Cardiac septum (tissue), 1 donor: ENCODE results near the gene LRRC63. TPM values are rescaled to one million over a fixed set of nuclear protein-coding genes. Genes with fewer than 3 reads are reported as not detected.

Source experiments
- DNase-seq: peaks from one replicate; pipeline ENCODE4 v3.0.0-alpha.2; 2020; ENCODE audit warnings: low spot score
- intact Hi-C: fragments of 100-400 bp; cut with DNase I; formaldehyde crosslinking; loops from one replicate; pipeline ENCODE4 v1.14.0; 2022
- total RNA-seq: library from RNA; stranded (reverse); fragmentation: NEBNext Ultra II Directional; extraction: Animal tissue kit (Norgen Biotek cat#: 25700); gene quantifications from one replicate; pipeline ENCODE4 v1.2.1, GENCODE V29; 2021
- donor health status: DM: no; HTN: no; CAD: no.

LRRC63 gene
- total RNA-seq, 1 donor from 2014 or later = not detected

GRCh38 chr13:46179969-46180763 lies 31.6 kb upstream of the LRRC63 start:
- no peak for DNase-seq
- intact Hi-C loops = no loop called here

DNA sequence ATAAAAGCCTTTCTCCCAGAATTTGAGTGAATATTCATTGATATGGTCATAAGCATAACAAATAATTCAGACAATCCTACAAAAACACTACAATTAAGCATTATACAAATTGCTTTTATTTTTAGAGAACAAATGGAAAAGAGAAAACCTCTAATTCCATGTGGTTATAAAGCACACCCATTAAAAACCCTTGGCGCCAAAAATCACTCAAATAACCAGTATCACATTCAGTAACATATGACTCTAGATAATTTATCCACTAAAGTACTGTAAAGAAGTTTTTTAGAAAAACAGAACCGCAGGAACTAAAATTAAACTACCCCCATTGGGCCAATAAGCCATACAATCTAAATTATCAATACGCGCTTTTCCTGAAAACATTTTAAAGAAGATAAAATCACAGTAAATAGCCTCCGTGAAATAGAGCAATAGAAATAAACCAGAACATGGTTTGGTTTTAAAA lies 30.3 kb upstream of the LRRC63 start:
- DNase-seq = no peak
- intact Hi-C loops = no loop called here

- DNase-seq = no peak
- intact Hi-C loops = no loop called here
Measured at GRCh38 chr13:46181840-46182490, 29.8 kb upstream of the LRRC63 start, which contains the start of gene LCP1. Gene LCP1 (minus strand): TSS chr13:46182177. CDS start chr13:46159662, 22,515 bp downstream.

DNA sequence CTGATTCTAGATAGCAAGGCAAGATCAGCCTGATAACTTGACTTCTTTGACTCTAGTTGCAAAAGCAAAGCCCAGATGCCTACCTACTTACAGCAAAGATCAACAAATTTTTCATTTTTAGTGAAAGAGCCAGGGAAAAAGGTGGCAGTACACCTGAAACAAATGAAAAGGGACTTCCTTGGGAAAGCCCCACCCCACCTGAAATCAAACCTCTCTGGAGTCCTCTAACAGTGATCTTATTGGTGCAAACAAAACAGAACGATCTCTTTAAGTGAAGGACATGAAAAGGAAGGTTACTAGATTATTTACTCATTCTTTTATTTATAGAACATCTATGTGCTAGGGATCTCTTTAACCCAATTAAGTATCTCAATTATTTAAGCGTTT lies 29.2 kb upstream of the LRRC63 start:
- intact Hi-C loops = no loop called here
- no peak for DNase-seq

DNA sequence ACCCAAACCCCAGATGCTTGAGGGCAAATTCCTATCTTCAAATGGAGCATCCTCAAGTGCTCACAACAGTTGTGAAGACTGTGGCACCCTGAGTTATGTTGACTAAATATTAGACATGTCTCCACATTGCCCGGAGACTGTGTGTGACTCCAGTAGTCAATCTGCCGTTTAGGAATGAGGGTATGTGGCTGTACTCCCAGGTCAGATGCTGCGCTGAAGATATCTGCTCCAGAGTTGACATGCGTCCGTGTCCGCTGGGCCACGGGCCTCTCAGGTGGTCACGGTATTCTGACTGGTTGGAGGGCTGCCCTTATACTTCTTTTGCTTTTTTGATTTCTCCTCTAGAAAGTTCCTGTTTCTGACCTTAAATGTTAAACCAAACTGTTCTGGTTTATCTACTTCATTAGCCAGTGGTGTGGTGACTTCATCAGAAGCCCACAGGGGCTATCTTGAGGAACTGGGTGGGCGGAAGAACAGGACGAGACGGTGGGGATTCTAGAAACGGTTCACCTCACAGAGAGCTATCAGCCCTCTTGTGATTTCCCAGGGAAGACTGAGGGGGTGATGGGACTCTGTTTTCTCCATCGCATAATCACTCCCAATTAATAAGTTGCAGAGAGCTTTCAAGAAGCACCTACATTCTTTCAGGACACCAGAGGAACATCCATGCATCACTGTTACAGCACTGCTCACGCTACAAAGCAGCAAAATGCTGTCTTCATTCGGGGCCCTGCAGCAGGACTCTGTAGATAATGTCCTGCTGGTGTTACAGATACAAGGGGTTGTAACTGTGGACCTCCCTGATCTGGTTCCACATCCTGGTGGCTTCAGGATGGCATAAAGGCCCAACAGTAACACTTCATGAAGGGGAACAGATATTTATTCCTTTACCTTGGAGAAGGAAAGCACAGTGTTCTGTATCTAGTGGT lies 28.4 kb upstream of the LRRC63 start:
- intact Hi-C loops = no loop called here
- DNase-seq = no peak

GRCh38 chr13:46184277-46184699 lies 27.4 kb upstream of the LRRC63 start:
- peak; percentile 78 for DNase-seq
- intact Hi-C loops = no loop called here

DNA sequence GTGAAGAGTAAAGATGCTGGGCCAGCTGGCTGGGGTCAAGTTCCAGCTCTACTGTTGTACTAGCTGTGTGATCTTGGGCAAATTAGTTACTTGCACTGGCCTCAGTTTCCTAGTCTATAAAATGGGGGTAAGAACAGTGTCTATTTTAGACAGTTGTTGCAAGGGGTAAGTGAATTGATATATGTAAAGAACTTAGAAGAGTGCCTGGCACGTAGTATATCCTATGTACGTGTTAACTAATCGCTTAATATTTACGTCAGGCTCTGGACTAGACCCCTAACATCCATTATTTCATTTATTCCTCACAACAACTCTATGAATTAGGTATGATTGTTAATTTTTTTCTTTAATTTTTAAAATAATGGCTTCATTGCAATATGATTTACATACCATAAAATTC lies 26.1 kb upstream of the LRRC63 start:
- intact Hi-C loops = no loop called here

GRCh38 chr13:46192412-46192811 lies 19.3 kb upstream of the LRRC63 start:
- intact Hi-C loops = no loop called here
- no peak for DNase-seq

More for the DNA sequence above, 26.1 kb upstream of the LRRC63 start:
- no peak for DNase-seq

GRCh38 chr13:46195016-46195415 lies 16.7 kb upstream of the LRRC63 start:
- intact Hi-C loops = no loop called here
- no peak for DNase-seq

- intact Hi-C loops = no loop called here
- DNase-seq = no peak
Measured at GRCh38 chr13:46197299-46198048, 14.3 kb upstream of the LRRC63 start.

DNA sequence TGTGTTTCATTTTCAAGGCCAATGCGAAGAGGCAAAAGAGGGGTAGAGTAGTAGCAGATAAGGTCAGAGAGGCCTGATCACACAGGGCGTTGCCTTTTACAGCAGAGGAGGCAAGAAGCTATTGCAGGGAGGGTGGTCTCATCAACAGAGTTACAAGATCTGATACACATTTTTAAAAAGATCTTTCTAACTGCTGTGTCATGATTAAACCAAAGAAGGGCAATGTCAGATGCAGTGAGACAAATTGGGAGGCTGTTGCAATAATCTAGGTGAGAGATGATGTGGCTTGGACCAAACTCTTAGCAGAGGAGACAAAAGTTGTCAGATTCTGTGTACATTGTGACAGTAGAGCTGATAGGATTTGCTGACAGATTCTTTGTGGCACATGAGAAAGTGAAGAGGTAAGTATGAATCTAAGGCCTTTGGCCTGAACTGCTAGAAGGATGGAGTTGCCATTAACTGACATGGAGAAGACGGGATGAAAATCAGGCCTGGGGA lies 13.0 kb upstream of the LRRC63 start:
- DNase-seq = no peak

GRCh38 chr13:46202188-46202795 lies 9.4 kb upstream of the LRRC63 start:
- DNase-seq = no peak
- intact Hi-C loops = no loop called here

More for the DNA sequence above, 13.0 kb upstream of the LRRC63 start:
- intact Hi-C loops = no loop called here

- intact Hi-C loops = no loop called here
- DNase-seq = no peak
Measured at GRCh38 chr13:46202966-46203365, 8.8 kb upstream of the LRRC63 start.

DNA sequence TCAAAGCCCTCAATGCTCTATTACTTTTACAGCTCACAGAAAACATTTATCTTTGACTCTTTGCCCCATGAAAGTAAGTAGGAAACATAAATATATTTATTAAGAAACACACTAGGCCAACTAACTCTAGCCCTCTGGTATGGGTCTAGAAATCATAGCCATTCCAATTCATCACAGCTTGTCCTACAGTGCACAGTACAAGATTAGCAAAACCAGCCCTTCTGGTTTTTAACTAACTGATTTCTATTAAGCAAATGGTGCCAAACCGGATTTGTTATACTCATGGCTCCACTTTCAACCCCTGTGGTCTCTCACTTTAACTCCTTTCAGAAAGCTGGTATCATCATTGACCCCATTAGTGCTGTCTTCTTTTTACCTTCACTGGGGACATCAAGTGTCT lies 5.6 kb upstream of the LRRC63 start:
- intact Hi-C loops = no loop called here
- DNase-seq = no peak

DNA sequence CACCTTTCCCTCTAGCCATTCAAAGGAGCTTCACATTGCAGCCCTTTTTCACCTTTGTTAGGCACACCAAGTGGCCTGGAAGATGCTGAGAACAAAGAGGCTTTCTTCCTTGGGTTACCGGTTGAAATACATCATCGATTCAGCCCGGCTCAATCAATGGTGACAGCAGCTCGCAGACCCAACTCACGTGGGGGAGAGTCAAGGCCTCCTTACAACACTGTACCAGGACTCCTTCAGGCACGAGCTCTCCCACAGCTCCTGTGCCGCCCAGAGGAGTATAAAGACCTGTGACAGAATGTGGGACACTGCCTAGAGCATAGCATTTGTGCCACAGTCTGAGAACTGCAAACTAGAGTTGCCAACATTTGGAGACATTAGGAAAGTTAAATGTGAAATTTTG lies 3.9 kb upstream of the LRRC63 start:
- intact Hi-C loops = no loop called here
- DNase-seq = no peak

- DNase-seq = no peak
- intact Hi-C loops = no loop called here
Measured at GRCh38 chr13:46210362-46211083, 1.2 kb upstream of the LRRC63 start.

- DNase-seq = no peak
- intact Hi-C loops = no loop called here
Measured at GRCh38 chr13:46211116-46211482, 629 bp upstream of the LRRC63 start.

DNA sequence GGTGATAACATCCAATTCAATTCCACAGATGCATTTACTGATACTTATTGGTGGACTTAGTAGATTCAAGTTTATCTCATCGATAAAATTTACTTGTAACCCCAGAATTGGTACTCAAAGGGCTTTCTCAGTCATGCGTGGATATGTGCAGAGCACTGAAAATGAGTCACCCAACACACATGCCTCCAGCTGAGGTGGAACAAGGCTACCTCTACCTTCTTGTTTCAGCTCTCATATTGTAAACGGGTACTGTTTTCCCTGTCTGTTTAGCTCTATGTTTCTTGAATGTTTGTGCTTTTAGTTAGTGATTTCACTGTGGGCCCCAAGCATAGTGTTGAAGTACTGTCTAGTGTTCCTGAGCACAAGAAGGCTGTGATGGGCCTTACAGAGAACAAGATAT lies 1.5 kb downstream of the LRRC63 start:
- no peak for DNase-seq
- intact Hi-C loops = no loop called here
